HepG2 (cell line): Measurements from ENCODE around the gene RPRD2. TPM values are rescaled to one million over a fixed set of nuclear protein-coding genes. Genes with fewer than 3 reads are reported as not detected.

ENCODE experiments used
- ASH2L ChIP-seq: fragments of 300-600, 200-600 bp; sonication (generic); IDR thresholded peaks from 2 replicates; pipeline ENCODE4 v1.7.0; 2017; ENCODE audit warnings: low read depth, mild to moderate bottlenecking, moderate library complexity, mixed read lengths, low read length; ENCODE audit not compliant: insufficient read length
- ATF3 ChIP-seq: sonication (generic); formaldehyde crosslinking; IDR thresholded peaks from 2 replicates; pipeline ENCODE4 v1.4.0; 2020; ENCODE audit warnings: missing genetic modification reagents
- DMAP1 ChIP-seq: IDR thresholded peaks from 2 replicates; pipeline ENCODE4 v1.6.1; 2016
- ELF3 ChIP-seq: IDR thresholded peaks from 2 replicates; pipeline ENCODE4 v1.6.1; 2016; ENCODE audit warnings: missing genetic modification reagents, missing compliant biosample characterization
- ETS1 ChIP-seq: sonication (generic); formaldehyde crosslinking; IDR thresholded peaks from 2 replicates; pipeline ENCODE4 v1.4.0; 2020; ENCODE audit warnings: missing genetic modification reagents
- GATAD2A ChIP-seq: IDR thresholded peaks from 2 replicates; pipeline ENCODE4 v1.6.1; 2016
- MBNL3 ChIP-seq: fragments of 250-450 bp; sonication (Bioruptor Pico); conservative IDR thresholded peaks from 2 replicates; pipeline ENCODE4 v1.8.0; 2022; ENCODE audit warnings: mild to moderate bottlenecking, inconsistent platforms
- MLX ChIP-seq: IDR thresholded peaks from 2 replicates; pipeline ENCODE4 v1.6.1; 2016
- STAG1 ChIP-seq: sonication (generic); formaldehyde crosslinking; IDR thresholded peaks from 2 replicates; pipeline ENCODE4 v1.4.0; 2020; ENCODE audit warnings: missing genetic modification reagents
- TFDP1 ChIP-seq: IDR thresholded peaks from 2 replicates; pipeline ENCODE4 v1.6.1; 2016; ENCODE audit warnings: missing compliant biosample characterization, missing genetic modification reagents, borderline replicate concordance
- ZNF205 ChIP-seq: IDR thresholded peaks from 2 replicates; pipeline ENCODE4 v1.6.1; 2018; ENCODE audit warnings: missing biosample characterization, missing genetic modification reagents
- ZNF615 ChIP-seq: sonication (generic); formaldehyde crosslinking; IDR thresholded peaks from 2 replicates; pipeline ENCODE4 v1.5.0; 2020; ENCODE audit warnings: mild to moderate bottlenecking, missing genetic modification reagents, borderline replicate concordance
- ZNF772 ChIP-seq: sonication (generic); formaldehyde crosslinking; IDR thresholded peaks from 2 replicates; pipeline ENCODE4 v1.5.0; 2020; ENCODE audit warnings: mild to moderate bottlenecking, missing genetic modification reagents
- ZSCAN21 ChIP-seq: sonication (generic); formaldehyde crosslinking; IDR thresholded peaks from 2 replicates; pipeline ENCODE4 v1.8.0; 2022; ENCODE audit warnings: mild to moderate bottlenecking, missing genetic modification reagents, moderate library complexity, borderline replicate concordance
- ZZZ3 ChIP-seq: sonication (generic); formaldehyde crosslinking; IDR thresholded peaks from 2 replicates; pipeline ENCODE4 v1.4.0; 2020; ENCODE audit warnings: missing genetic modification reagents, mild to moderate bottlenecking, borderline replicate concordance
- polyA plus RNA-seq, 8 experiments: library from polyadenylated mRNA; depleted of rRNA in 3 of 8; stranded (reverse) in 7 of 8; unstranded in 1 of 8; fragments of >200 nt; fragmentation: Illumina TruSeq in 4 of 8; extraction: Trizol in 4 of 8; gene quantifications; 2 replicates each; pipeline versions ENCODE4 v1.2.1 to v1.2.3, GENCODE V29; 2011 to 2016; ENCODE audit warnings: low read depth in 4 of 8, missing spikeins in 1 of 8, mixed read lengths in 1 of 8; ENCODE audit not compliant: insufficient read depth in 1 of 8
- total RNA-seq, 5 experiments: library from RNA; depleted of rRNA; stranded (reverse); fragments of >200 nt; fragmentation: Illumina TruSeq; extraction: Trizol; gene quantifications; 2 replicates each; pipeline ENCODE4 v1.2.3, GENCODE V29; 2016; ENCODE audit warnings: low read depth in 1 of 5
- TF ChIP-seq, protein P1 (sequence below), 2 experiments: IDR thresholded peaks; 2 replicates each; pipeline ENCODE4 v1.6.1; 2011 to 2012; ENCODE audit warnings: low read length in 2 of 2, borderline replicate concordance in 1 of 2, low read depth in 1 of 2, mild to moderate bottlenecking in 1 of 2, moderate library complexity in 1 of 2
- TF ChIP-seq, protein P2 (sequence below): sonication (generic); formaldehyde crosslinking; IDR thresholded peaks from 2 replicates; pipeline ENCODE4 v1.4.0; 2020; ENCODE audit warnings: missing genetic modification reagents, borderline replicate concordance
- TF ChIP-seq, protein P3 (sequence below): sonication (generic); formaldehyde crosslinking; IDR thresholded peaks from 2 replicates; pipeline ENCODE4 v1.9.0; 2022; ENCODE audit warnings: low read depth, missing genetic modification reagents

RPRD2 gene
- total and polyA plus RNA-seq, 2 of the 13 experiments (the other 11 are each of a cell fraction or from before 2014, with no cell fraction given), result 8.0 to 8.9 TPM

DNA sequence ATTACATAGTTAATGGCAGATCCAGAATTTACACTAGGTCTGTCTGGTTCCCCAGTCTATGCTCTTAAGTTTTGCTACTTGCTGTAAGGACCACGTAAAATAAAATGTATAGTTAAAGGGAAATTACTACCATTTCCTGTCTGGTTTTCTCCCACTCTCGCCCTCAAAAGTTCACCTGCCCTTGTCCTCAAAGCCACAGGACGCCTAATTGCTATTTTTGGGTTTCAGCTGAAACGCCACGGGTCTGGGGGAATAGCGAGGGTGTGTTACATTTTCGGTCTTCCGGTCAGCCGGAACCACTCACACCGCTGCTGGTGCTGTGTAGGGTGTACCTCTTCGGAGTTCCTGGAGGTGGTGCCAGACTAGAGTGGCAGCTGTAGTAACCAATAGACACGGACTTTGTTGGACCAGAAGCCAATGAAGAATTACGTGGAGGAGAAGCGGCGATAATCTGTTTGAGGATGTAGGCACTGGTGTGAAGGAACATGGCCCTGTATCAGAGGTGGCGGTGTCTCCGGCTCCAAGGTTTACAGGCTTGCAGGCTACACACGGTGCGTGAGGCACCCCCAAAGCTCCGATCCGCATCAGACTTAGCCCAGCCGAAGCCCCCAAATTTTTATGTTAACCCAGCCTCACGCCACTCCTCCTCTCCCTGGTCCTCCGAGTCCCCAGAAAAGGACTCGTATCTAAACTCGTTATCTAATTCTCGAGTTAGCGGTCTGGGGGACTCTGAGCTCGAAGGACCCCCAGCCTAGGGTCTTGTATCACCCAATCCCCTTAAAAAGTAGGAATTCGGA lies 123.2 kb downstream of the RPRD2 start, which contains the start of gene TARS2 (continued):
- TF ChIP-seq TFDP1 (CRISPR knock-in tag) (peak; percentile 79; the same call in 1 of the 2 replicates), ZSCAN21 (peak; percentile 78; the same call in 1 of the 2 replicates), ZNF615 (CRISPR knock-in tag) (0 out of 2 replicates have a peak, but pooled peaks have one; percentile 70), STAG1 (CRISPR knock-in tag) (0 out of 2 replicates have a peak, but pooled peaks have one; percentile 29), ATF3 (0 out of 2 replicates have a peak, but pooled peaks have one; percentile 30), ASH2L (peak; percentile 97), ZZZ3 (peak; percentile 56; the same call in 1 of the 2 replicates), ZNF205 (CRISPR knock-in tag) (peak; percentile 57; the same call in 1 of the 2 replicates), ETS1 (CRISPR knock-in tag) (no peak), GATAD2A (peak; percentile 73), ELF3 (CRISPR knock-in tag) (peak; percentile 85), ZNF772 (CRISPR knock-in tag) (peak; percentile 77), MBNL3 (CRISPR knock-in tag) (no peak), MLX (CRISPR knock-in tag) (no peak), DMAP1 (peak; percentile 34; the same call in 1 of the 2 replicates)
- TF ChIP-seq, protein P1, sequence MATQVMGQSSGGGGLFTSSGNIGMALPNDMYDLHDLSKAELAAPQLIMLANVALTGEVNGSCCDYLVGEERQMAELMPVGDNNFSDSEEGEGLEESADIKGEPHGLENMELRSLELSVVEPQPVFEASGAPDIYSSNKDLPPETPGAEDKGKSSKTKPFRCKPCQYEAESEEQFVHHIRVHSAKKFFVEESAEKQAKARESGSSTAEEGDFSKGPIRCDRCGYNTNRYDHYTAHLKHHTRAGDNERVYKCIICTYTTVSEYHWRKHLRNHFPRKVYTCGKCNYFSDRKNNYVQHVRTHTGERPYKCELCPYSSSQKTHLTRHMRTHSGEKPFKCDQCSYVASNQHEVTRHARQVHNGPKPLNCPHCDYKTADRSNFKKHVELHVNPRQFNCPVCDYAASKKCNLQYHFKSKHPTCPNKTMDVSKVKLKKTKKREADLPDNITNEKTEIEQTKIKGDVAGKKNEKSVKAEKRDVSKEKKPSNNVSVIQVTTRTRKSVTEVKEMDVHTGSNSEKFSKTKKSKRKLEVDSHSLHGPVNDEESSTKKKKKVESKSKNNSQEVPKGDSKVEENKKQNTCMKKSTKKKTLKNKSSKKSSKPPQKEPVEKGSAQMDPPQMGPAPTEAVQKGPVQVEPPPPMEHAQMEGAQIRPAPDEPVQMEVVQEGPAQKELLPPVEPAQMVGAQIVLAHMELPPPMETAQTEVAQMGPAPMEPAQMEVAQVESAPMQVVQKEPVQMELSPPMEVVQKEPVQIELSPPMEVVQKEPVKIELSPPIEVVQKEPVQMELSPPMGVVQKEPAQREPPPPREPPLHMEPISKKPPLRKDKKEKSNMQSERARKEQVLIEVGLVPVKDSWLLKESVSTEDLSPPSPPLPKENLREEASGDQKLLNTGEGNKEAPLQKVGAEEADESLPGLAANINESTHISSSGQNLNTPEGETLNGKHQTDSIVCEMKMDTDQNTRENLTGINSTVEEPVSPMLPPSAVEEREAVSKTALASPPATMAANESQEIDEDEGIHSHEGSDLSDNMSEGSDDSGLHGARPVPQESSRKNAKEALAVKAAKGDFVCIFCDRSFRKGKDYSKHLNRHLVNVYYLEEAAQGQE (IDR thresholded peaks at IDR 0.05; ENCODE audit: borderline replicate concordance in 1 of 2, low read depth in 1 of 2, low read length in 2 of 2), result no peak
- TF ChIP-seq, protein P2, sequence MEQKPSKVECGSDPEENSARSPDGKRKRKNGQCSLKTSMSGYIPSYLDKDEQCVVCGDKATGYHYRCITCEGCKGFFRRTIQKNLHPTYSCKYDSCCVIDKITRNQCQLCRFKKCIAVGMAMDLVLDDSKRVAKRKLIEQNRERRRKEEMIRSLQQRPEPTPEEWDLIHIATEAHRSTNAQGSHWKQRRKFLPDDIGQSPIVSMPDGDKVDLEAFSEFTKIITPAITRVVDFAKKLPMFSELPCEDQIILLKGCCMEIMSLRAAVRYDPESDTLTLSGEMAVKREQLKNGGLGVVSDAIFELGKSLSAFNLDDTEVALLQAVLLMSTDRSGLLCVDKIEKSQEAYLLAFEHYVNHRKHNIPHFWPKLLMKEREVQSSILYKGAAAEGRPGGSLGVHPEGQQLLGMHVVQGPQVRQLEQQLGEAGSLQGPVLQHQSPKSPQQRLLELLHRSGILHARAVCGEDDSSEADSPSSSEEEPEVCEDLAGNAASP (CRISPR knock-in tag), result peak; percentile 69
- TF ChIP-seq, protein P3, sequence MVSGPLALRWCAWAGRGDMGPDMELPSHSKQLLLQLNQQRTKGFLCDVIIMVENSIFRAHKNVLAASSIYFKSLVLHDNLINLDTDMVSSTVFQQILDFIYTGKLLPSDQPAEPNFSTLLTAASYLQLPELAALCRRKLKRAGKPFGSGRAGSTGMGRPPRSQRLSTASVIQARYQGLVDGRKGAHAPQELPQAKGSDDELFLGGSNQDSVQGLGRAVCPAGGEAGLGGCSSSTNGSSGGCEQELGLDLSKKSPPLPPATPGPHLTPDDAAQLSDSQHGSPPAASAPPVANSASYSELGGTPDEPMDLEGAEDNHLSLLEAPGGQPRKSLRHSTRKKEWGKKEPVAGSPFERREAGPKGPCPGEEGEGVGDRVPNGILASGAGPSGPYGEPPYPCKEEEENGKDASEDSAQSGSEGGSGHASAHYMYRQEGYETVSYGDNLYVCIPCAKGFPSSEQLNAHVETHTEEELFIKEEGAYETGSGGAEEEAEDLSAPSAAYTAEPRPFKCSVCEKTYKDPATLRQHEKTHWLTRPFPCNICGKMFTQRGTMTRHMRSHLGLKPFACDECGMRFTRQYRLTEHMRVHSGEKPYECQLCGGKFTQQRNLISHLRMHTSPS (CRISPR knock-in tag), result no peak
